ENCODE results near the gene TAF3. TPM values are rescaled to one million over a fixed set of nuclear protein-coding genes. Genes with fewer than 3 reads are reported as not detected.

The TAF3 gene
- polyA plus RNA-seq, 3 donors: 1.6 to 3.9 (median 3.4) TPM

- Mint-ChIP-seq H3K27ac (no peak overlapping the region), H3K27me3 (ENCODE audit: low read depth in 3 of 3) (peaks cover 99% of the 10 kb centered on the region in 3 donors), H3K9me3 (peaks cover 0 to 40% (median 23%) of the 10 kb centered on the region in 7 donors), H3K36me3 (peaks cover 0 to 11% of the 10 kb centered on the region in 2 donors), H3K4me1 (peaks cover 32% of the 10 kb centered on the region), H3K4me3 (peak overlapping the region in 1 of 2 donors; percentile 85)
- Histone ChIP-seq H3K9me3 (replicated peaks in 1 of 2; ENCODE audit: control insufficient read depth in 1 of 2, insufficient read depth in 1 of 2, low read length in 2 of 2) (peaks cover 4 to 82% of the 10 kb centered on the region in 2 donors), H3K36me3 (replicated peaks in 1 of 2; ENCODE audit: control insufficient read depth in 1 of 2, insufficient read depth in 2 of 2, low read length in 2 of 2) (no peaks in the 10 kb centered on the region), H3K4me3 (replicated peaks in 1 of 3; ENCODE audit: low read depth in 2 of 3, low read length in 3 of 3) (no peak overlapping the region), H3K79me2 (ENCODE audit: insufficient read depth, low read length) (no peaks in the 10 kb centered on the region), H3K4me2 (replicated peaks; ENCODE audit: extremely low read depth, low read length, poor library complexity, severe bottlenecking) (no peak overlapping the region), H3K4me1 (ENCODE audit: control insufficient read depth in 1 of 2, insufficient read depth in 2 of 2, low read length in 2 of 2) (peaks cover 5 to 8% of the 10 kb centered on the region in 2 donors), H3K9ac (ENCODE audit: insufficient read depth, low read length, poor library complexity, severe bottlenecking) (no peak overlapping the region), H3K27ac (ENCODE audit: low read depth in 1 of 2, low read length in 2 of 2) (no peak overlapping the region), H4K20me1 (ENCODE audit: insufficient read depth, low read length) (no peaks in the 10 kb centered on the region), H2AFZ (ENCODE audit: insufficient read depth, low read depth, low read length, poor library complexity, severe bottlenecking) (no peak overlapping the region), H3K27me3 (ENCODE audit: control insufficient read depth in 2 of 2, insufficient read depth in 2 of 2, low read length in 2 of 2) (peaks cover 93 to 100% of the 10 kb centered on the region in 2 donors)
- WGBS (ENCODE audit: insufficient coverage): 20% methylated on average over 4 of the region's 12 CpGs
- intact Hi-C loops (cut with micrococcal nuclease): no loop called here
- DNase-seq: no peak
- TF ChIP-seq CTCF (IDR thresholded peaks at IDR 0.05): no peak
Measured at GRCh38 chr10:8044331-8044907, 226.1 kb downstream of the TAF3 start.

GRCh38 chr10:8044908-8045725 is 226.8 kb downstream of the TAF3 start:
- Mint-ChIP-seq H3K27ac (peak overlapping the region in 1 of 7 donors; percentile 2), H3K4me1 (peaks cover 34% of the 10 kb centered on the region), H3K36me3 (peaks cover 0 to 10% of the 10 kb centered on the region in 2 donors), H3K9me3 (peaks cover 0 to 40% (median 23%) of the 10 kb centered on the region in 7 donors), H3K27me3 (ENCODE audit: low read depth in 3 of 3) (peaks cover 97 to 99% (median 98%) of the 10 kb centered on the region in 3 donors), H3K4me3 (peak overlapping the region; percentile 43 to 85)
- intact Hi-C loops (cut with micrococcal nuclease): no loop called here
- Histone ChIP-seq H4K20me1 (ENCODE audit: insufficient read depth, low read length) (no peaks in the 10 kb centered on the region), H3K27ac (ENCODE audit: low read depth in 1 of 2, low read length in 2 of 2) (no peak overlapping the region), H3K9me3 (replicated peaks in 1 of 2; ENCODE audit: control insufficient read depth in 1 of 2, insufficient read depth in 1 of 2, low read length in 2 of 2) (peaks cover 4 to 83% of the 10 kb centered on the region in 2 donors), H3K36me3 (replicated peaks in 1 of 2; ENCODE audit: control insufficient read depth in 1 of 2, insufficient read depth in 2 of 2, low read length in 2 of 2) (no peaks in the 10 kb centered on the region), H2AFZ (ENCODE audit: insufficient read depth, low read depth, low read length, poor library complexity, severe bottlenecking) (peak overlapping the region; percentile 35), H3K9ac (ENCODE audit: insufficient read depth, low read length, poor library complexity, severe bottlenecking) (no peak overlapping the region), H3K4me2 (replicated peaks; ENCODE audit: extremely low read depth, low read length, poor library complexity, severe bottlenecking) (peak overlapping the region; percentile 38), H3K27me3 (ENCODE audit: control insufficient read depth in 2 of 2, insufficient read depth in 2 of 2, low read length in 2 of 2) (peaks cover 92 to 99% of the 10 kb centered on the region in 2 donors), H3K79me2 (ENCODE audit: insufficient read depth, low read length) (no peaks in the 10 kb centered on the region), H3K4me3 (replicated peaks in 1 of 3; ENCODE audit: low read depth in 2 of 3, low read length in 3 of 3) (peak overlapping the region in 1 of 3 experiments; percentile 38), H3K4me1 (ENCODE audit: control insufficient read depth in 1 of 2, insufficient read depth in 2 of 2, low read length in 2 of 2) (peaks cover 5 to 13% of the 10 kb centered on the region in 2 donors)
- TF ChIP-seq CTCF (IDR thresholded peaks at IDR 0.05): no peak
- WGBS (ENCODE audit: insufficient coverage): 2% methylated on average over 14 of the region's 32 CpGs
- no peak for DNase-seq
